HG02884 (cell line): Measurements from ENCODE around the gene RALGAPA2.
"Not testable (repeated sequence)": the region's sequence is repeated elsewhere in the genome, so short reads cannot be mapped to it uniquely, and the experiment has no call there.

Experiments used
- ATAC-seq: cut with Tn5 transposase; IDR thresholded peaks from one replicate; pipeline ENCODE4 v1.9.1; 2021; ENCODE audit warnings: mild to moderate bottlenecking, moderate library complexity; ENCODE audit not compliant: unreplicated experiment

Gene RALGAPA2

GRCh38 chr20:20362774-20363433 is 349.5 kb downstream of the RALGAPA2 start:
- no peak for ATAC-seq

- no peak for ATAC-seq
Measured at GRCh38 chr20:20360464-20360863, 352.0 kb downstream of the RALGAPA2 start.

- ATAC-seq: no peak
Measured at GRCh38 chr20:20359628-20360027, 352.8 kb downstream of the RALGAPA2 start.

- no peak for ATAC-seq
Measured at GRCh38 chr20:20358801-20359200, 353.6 kb downstream of the RALGAPA2 start.

GRCh38 chr20:20355503-20355902 is 356.9 kb downstream of the RALGAPA2 start:
- not testable (repeated sequence) for ATAC-seq

GRCh38 chr20:20353576-20353975 is 358.9 kb downstream of the RALGAPA2 start:
- no peak for ATAC-seq

- no peak for ATAC-seq
Measured at GRCh38 chr20:20344476-20344875, 368.0 kb downstream of the RALGAPA2 start.

- no peak for ATAC-seq
Measured at GRCh38 chr20:20343932-20344331, 368.5 kb downstream of the RALGAPA2 start.
